Measurements from ENCODE around the gene ADI1.
"Not testable (repeated sequence)": the region's sequence is repeated elsewhere in the genome, so short reads cannot be mapped to it uniquely, and the experiment has no call there.

ADI1 gene

DNA sequence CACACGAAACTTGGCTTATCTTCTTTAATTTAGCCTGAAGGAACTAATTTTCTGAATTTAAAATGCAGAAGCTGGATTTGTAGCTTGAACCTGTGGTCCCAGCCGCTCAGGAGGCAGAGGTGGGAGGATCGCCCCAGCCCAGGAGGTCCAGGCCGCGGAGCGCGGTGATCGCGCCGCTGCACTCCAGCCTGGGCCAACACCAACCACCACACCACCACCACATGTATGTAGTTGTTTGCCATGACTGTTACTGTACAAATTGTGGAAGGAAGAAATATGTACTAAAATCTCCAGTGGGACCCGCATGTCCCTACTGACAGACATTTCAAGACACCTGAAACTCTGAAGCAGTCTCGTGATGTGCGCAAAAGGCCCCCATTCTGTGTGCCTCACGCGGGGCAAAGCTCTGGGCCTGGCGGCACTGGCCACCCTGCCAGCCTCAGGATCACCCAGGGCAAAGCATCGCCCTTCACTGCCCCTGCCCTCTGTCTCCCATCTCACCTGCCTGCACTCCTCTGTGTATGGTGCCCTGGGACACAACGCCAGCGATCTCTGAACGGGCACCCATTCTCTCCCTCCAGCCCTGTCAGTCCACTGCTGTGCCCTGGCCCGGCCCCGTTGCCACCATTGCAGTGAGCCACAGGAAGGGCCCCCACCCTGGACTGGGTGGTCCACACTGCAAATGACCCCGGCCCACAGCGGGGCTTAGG lies 10.1 kb upstream of the ADI1 start:
- no peak for DNase-seq (ENCODE audit: low read depth)

DNA sequence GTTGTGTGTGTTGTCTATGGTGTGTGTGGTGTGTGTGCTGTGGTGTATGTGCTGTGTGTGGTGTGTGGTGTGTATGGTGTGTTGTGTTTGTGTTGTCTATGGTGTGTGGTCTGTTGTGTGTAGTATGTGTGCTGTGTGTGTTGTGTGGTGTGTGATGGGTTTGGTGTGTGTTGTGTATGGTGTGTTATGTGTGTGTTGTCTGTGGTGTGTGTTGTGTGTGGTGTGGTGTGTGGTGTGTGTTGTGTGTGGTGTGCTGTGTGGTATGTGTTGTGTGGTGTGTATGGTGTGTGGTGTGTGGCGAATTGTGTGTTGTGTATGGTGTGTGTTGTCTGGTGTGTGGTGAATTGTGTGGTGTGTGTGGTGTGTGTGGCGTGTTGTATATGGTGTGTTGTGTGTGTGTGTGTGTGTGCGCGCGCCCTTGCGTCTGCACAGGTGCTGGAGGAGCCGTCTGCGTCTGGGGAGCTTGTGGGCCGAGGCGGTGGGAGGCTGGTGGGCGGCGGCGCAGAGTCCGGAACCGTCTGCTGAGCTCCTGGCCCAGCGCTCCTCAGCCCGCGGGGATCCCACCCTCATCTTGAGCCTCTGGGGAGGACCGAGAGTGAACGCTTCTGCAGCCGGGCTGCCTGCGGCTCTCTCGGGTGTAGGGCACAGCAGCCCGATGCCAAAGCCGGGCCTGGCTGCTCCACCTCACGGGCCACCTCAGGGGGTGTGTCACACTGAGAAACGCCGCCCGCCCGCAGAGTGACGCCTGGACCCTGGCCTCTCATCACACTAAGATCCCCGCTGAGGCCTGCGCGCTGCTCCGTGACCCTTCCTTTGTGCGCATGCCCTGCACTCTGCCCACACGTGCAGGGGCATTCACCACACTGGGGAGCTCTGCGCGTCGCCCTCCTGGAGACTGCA lies 8.8 kb upstream of the ADI1 start:
- DNase-seq (ENCODE audit: low read depth), result no peak

DNA sequence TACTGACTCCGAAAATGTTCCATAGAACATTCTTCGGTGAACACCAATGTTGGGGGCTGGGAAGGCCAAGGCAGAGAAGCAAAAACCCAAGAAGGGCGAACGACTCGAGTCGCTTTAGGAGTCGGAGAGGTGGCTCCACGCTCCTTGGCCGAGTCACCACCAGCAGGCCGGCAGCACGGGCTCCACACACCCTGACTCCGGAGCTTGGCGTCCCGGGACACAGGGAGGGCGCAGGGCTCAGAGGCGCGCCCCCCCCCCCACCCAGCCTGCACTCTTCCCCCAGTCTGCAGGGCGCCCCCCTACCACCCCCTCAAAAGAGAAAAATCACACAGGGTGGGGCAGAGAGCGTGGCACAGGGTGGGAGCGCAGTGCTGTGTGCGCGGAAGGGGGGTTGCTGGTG lies 7.5 kb upstream of the ADI1 start:
- DNase-seq (ENCODE audit: low read depth), result no peak

DNA sequence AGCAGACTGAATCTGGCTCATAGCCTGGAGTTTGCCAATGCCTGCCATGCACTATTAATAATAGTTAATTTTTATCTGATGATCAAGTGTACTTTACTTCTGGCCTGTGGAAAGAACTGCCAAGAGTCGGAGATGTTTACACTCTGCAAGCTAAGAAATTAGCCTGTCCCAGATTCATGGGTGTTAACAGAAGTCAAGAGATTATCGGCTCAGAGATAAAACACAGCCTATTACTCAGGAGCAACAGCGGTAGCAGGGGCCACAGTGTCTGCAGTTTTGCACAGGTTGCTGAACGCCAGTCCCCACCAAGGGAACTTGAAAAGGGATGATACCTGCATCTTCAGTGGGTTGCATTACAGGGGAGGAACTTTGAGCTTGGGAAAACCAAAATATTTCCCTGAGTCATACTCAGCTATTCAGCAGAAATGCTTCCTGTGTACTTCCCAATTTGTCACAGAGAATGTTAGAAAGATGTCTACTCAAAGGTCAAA lies 4.3 kb upstream of the ADI1 start:
- no peak for DNase-seq (ENCODE audit: low read depth)

- DNase-seq (ENCODE audit: low read depth), result no peak
These were observed 3.7 kb upstream of the ADI1 start for GRCh38 chr2:3522961-3523421.

- DNase-seq (ENCODE audit: low read depth), result no peak
These were observed 1.3 kb upstream of the ADI1 start for GRCh38 chr2:3520591-3520990.

DNA sequence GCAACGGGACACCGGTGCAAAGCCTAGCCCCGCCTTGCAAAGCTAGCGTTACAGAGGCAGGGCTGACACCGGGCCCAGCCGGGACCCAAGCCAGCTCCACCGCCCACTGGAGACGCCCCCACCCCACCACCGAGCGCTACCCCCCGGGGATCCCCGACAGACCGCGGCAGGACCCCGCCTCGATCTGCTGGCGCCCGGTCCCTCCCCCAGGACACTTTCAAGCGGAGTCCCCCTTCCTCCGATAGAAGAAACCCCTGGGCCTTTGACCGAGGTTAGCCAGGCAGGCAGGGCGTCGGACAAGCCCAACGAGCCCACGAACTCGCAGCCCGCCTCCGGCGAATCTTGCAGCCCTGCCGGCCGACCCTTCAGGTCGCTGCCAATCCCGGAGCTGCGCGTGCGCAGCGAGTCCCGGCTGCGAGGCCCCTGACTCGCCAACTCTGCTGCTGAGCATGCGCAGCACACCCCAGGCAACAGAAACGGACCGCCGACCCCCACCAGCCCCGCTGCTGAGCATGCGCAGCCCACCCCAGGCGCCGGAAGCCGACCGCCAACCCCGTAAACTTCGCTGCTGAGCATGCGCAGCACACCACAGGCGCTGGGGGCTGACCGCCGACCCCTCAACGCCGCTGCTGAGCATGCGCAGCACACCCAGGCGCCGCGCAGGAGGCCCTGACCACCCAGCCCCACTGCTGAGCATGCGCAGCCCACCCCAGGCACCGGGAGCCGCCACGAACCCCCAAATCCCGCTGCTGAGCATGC lies 656 bp downstream of the ADI1 start:
- DNase-seq (ENCODE audit: low read depth), result peak; percentile 79

- DNase-seq (ENCODE audit: low read depth), result no peak
These were observed 1.3 kb downstream of the ADI1 start for GRCh38 chr2:3517948-3518495.

DNA sequence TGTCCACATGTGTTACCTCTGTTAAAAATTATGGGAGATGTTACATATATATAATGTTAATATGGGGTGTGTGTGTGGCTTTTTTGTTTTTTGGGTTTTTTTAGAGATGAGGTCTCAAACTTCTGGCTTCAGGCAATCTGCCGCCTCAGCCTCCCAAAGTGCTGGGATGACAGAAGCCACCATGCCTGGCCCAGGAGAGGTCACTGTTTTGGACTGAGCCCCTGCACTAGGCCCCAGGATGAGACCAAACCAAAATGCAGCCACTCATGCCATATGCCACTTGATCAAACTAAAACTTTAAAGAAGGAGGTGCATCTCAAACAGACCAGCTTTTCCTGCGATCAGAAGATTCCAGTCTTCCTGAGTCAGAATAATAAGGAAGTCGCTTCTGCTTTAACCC lies 2.5 kb downstream of the ADI1 start:
- DNase-seq (ENCODE audit: low read depth), result no peak

GRCh38 chr2:3515438-3515837 lies 3.9 kb downstream of the ADI1 start:
- DNase-seq (ENCODE audit: low read depth), result not testable (repeated sequence)

GRCh38 chr2:3513026-3513810 lies 6.1 kb downstream of the ADI1 start:
- DNase-seq (ENCODE audit: low read depth), result no peak

DNA sequence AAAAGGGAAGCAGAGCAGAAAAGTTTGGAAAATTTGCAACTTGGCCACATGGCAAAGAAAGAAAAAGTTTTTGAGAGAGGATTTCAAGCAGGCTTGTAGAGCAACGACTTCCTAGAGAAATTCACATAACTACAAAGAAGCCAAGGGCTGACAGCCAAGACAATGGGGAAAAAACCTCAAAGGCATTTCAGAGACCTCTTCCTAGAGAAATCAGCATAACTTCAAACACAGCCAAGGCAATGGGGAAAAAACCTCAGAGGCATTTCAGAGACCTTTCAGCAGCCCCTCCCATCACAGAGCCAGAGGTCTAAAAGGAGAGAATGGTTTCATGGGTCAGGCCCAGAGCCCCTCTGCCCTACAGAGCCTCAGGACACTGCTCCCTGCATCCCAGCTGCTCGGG lies 7.2 kb downstream of the ADI1 start:
- no peak for DNase-seq (ENCODE audit: low read depth)

DNA sequence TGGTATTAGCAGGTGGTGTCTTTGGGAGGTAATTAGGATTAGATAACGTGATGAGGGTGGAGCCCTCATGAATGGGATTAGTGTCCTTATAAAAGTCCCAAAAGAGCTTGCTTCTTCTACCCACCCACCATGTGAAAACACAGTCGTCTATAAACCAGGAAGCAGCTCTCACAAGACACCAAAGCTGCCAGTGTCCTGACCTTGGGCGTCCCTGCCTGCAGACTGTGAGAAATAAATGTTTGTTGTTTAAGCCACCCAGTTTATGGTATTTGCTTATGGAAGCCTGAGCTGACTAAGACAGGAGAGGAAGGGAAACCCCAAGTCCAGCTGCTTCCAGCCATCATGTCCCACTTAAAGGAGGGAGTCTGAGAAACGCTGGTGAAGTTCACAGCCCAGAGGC lies 13.6 kb downstream of the ADI1 start:
- no peak for DNase-seq (ENCODE audit: low read depth)

DNA sequence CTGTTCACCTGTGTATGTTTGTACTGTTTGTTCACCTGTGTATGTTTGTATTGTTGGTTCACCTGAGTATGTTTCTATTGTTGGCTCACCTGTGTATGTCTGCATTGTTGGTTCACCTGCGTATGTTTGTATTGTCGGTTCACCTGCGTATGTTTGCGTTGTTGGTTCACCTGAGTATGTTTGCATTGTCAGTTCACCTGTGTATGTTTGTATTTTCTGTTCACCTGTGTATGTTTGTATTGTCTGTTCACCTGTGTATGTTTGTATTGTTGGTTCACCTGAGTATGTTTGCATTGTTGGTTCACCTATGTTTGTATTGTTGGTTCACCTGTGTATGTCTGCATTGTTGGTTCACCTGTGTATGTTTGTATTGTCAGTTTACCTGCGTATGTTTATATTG lies 14.6 kb downstream of the ADI1 start:
- DNase-seq (ENCODE audit: low read depth), result no peak

DNA sequence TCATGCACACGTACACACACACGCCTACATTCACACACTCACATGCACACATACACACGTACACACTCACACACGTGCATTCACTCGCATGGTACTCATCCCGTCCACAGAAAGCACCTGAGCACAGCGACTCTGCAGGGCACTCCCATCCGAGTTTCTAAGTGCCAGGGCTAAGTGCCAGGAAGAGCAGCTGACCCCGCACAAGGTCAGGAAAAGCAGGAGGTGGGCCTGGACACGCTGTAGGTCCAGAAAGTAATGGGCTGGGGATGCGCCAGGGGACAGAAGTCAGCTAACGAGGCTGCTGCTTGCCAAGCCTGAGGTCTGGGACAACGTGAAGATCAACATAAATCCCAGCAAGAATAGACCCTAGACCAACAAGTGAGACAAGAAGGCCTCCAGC lies 15.8 kb downstream of the ADI1 start:
- DNase-seq (ENCODE audit: low read depth), result no peak

GRCh38 chr2:3503046-3503445 lies 16.3 kb downstream of the ADI1 start:
- no peak for DNase-seq (ENCODE audit: low read depth)

DNA sequence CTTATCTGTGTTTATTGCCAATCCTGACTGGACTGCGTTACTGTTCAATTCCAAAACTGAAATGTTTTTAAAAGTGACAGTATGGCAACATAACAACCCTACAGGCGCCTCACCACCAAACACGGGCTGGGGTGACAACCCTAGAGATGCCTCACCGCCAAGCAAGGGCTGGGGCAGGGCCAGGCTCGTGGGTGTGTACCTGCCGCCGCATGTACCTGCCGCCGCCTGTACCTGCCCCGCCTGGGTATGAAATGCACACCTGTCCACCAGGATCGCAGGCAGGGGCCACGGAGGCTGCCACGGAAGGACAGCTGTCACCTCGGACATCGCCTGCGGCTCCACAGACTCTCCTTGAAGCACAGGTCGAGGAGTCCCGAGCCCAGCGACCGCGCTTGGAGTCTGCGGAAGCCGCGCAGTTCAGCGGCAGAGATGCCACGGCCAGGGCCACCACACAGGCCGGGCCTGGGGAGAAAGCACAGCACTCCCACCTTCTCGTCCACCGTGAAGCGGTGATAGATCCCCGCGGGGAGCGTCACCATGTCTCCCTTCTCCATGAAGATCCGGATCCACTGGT lies 18.9 kb downstream of the ADI1 start:
- no peak for DNase-seq (ENCODE audit: low read depth)

DNA sequence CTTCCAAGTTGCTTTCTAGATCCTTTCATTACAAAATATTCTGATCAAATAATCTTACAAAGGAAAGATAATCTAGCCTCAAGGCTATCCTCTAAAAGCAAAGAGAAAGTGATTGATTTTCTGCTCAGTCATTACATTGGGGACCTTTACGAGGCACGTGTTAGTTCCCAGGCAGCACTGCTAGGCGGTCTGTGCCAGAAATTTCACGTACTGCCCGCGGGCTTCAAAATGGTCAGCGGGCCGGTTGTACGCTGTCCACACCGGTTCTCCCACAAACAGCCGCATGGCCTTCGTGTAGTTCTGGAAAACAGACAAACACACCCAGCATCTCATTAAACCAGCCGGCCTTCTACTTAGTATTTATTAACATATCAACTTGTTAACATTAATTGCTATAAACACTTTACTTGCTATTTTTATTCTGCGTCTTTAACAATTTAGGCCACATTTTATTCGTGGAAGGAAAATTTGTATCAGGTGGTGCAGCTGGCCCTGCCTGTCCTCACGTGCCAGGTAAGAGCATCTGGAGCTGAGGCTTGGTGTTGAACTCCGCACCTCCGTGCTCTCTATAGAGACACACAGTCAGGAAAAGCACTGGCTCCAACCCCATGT lies 20.4 kb downstream of the ADI1 start:
- no peak for DNase-seq (ENCODE audit: low read depth)

DNA sequence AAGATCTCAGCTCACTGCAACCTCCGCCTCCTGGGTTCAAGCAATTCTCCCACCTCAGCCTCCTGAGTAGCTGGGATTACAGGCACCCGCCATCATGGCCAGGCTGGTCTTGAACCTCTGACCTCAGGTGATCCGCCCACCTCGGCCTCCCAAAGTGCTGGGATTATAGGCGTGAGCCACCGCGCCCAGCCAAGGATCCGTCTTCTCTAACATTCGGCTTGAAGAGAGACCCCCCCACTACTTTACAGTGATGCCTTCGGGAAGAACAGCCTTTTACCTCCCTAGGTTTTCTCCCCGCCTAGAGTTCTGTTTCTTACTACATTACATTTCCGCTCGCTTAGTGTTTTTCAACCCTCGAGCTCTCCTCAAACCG lies 22.6 kb downstream of the ADI1 start:
- DNase-seq (ENCODE audit: low read depth), result not testable (repeated sequence)

GRCh38 chr2:3494984-3495666 lies 24.2 kb downstream of the ADI1 start:
- no peak for DNase-seq (ENCODE audit: low read depth)
